ENCODE results near the gene PAX3.

- no peak for TF ChIP-seq EZH2 (IDR thresholded peaks at IDR 0.05; ENCODE audit: borderline replicate concordance, low read depth, low read length, severe bottlenecking)
- no peak for TF ChIP-seq CTCF (IDR thresholded peaks at IDR 0.05; ENCODE audit: borderline replicate concordance, extremely low read depth, low read length, poor library complexity, severe bottlenecking)
Measured at GRCh38 chr2:222298311-222299150, at the start of gene PAX3.
